Hematopoietic multipotent progenitor cell treated with erythropoietin and hydrocortisone succinate and interleukin-3 and kit ligand, for 8 days (in vitro differentiated cells): ENCODE results near the gene PHF13.
"Not testable (repeated sequence)": the region's sequence is repeated elsewhere in the genome, so short reads cannot be mapped to it uniquely, and the experiment has no call there.

Source experiments
- DNase-seq: peaks from one replicate; pipeline ENCODE4 v3.0.0-alpha.2; 2015

PHF13 gene

GRCh38 chr1:6631058-6631457 is 17.5 kb downstream of the PHF13 start:
- no peak for DNase-seq

DNA sequence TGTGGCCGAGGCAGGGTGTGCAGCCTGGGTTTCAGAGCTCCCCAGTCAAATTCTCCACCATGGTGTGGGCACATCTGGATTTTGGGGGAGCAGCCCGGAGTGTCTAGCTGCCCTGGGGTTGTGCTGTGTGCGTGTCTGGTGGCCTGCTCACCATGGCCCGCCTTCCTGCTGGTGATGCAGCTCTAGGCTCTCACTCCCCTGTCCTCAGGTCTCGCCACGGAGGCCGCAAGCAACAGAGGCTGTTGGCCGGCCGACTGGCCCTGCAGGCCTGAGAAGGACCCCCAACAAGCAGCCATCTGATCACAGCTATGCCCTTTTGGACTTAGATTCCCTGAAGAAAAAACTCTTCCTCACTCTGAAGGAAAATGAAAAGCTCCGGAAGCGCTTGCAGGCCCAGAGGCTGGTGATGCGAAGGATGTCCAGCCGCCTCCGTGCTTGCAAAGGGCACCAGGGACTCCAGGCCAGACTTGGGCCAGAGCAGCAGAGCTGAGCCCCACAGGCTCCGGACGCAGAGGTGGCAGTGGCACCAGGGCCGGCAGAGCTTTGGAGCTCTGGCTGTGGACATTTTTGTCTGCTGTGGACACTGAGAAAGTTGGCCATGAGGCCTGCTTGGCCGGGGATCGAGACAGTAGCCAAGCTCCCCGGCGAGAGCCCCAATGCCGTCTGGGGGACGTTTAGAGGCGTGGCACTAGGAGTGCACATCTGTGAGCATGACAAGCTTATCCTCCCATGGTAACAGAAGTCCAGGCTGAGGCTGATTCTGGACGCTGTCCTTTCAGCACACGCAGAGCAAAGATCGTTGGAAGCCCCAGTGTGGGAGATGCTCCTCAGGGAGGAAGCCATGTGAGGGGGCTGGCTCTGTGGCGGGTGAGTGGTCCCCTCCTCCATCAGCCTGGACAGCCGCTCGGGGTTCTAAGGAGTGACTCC is 19.3 kb downstream of the PHF13 start:
- no peak for DNase-seq

DNA sequence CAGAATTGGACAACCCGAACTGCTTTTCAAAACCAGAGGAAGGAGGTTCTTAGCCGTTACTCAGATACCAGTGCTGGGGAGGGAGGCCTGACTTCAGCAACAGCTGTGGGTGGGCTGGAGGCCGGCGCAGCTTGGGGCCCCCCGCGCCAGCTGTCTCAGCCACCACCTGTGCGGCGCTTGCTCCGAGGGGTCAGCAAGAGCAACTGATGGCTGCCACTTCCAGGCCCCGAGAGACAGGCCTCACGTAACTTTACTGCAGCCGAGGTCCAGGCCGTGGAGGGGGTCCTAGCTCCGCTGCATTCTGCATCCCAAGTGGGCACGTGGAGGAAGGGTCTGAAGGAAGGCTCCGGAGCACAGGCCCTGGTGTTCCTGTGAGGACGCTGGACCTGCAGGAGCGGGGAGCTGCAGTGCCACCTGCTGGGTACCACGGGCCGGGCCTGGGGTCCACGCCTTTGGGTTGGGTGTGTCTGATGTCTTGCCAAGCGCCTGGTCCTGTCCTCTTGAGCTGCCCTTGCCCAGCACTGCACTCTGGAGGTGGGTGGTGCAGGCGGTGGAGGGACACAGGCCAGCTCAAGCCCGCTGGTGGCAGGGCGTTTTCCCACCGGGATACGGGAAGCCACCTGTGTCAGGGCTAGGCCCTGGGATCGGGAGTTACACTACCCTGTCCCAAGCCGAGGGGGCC is 21.0 kb downstream of the PHF13 start:
- peak; percentile 63 for DNase-seq

- DNase-seq, result no peak
These were observed 21.8 kb downstream of the PHF13 start for GRCh38 chr1:6635161-6635909.

DNA sequence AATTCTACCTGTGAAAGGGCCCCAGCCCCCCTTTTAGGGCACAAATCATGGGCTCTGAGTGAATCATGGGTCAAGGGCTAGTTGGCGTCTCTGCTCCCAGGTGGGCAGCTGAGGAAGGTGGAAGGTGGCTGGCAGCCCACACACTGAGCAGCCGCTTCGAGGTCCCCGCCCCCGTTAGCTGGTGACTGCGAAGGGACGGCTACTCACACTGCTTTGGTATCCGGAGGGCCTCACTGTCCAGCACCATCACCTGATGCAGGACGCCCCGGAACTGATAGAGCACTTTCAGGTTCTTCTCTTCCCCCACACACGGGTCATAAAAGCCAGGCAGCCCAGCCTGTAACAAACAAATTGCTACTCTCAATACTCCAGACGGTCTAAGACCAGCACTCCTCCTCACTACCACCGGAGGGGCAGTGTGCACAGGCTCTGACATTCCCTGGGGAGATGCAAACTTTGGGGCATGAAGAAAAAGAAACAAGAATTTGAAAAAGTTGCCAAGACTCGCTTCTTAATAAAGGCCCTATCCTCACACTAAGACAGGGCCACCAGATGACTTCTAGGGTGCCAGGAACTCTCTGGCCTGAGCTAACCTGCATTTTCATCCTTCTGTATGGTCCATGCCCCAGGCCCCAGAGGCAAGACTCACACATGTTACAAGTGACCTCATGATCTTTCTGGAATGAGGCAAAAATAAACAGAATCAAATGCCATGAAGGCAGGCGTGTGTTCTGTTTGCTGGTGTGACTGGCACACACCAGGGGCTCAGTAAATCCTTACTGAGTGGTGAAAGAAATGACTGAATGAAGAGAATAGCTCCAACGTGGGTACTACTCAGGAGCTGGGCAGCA is 22.6 kb downstream of the PHF13 start:
- DNase-seq, result no peak

- not testable (repeated sequence) for DNase-seq
These were observed 23.2 kb downstream of the PHF13 start for GRCh38 chr1:6636778-6637177.

- DNase-seq, result no peak
These were observed 24.2 kb downstream of the PHF13 start for GRCh38 chr1:6637770-6638169.

DNA sequence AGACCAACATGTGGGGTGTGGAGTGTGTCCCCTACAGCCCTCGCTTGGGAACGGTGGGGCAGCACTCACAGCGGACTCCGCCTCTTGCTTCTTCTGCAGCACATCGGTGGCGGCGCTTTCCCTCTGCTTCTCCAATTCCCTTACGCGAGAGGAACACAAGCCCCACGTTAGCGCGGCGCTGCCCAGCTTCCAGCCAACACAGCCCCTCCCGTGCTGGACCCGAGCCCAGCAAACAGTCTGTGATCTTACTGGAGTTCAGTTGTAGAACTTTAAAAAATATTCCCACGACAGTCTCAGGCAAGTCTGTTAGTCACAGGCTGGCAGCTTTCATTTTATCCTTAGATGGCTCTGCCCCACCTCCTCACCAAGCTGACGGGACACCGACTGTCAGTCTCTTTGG is 24.7 kb downstream of the PHF13 start:
- DNase-seq, result no peak

DNA sequence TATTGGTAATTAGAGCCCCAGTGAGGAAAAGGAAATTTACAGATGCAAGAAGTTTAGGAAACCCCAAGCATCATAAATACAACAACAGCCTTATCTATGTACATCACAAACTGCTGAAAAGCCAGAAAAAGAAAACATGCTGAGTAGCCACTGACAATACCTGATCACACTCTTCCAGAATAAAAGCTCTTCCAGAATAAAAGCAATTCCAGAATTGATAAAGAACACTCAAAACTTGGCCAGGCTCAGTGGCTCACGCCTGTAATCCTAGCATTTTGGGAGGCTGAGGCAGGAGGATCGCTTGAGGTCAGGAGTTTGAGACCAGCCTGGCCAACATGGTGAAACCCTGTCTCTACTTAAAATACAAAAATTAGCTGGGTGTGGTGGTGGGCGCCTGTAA is 27.3 kb downstream of the PHF13 start:
- not testable (repeated sequence) for DNase-seq

DNA sequence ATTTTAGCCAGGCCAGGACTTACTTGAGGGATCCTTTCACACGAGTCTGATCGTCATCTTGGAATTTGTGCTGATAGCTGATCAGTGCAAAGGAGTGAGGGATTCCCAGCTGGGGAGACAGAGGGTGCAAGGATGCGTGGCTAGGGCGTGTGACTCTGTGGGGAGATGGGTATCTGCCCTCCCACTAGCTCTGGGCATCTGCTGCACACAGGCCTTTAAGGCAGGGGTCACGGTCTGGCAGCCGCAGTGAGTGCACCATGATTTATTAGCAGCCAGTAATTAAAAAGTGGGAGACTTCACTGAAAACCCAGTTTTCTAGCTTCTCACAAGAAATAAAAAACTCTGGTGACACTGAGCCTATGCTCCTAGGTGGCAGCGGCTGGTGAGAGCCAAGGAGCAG is 31.5 kb downstream of the PHF13 start:
- no peak for DNase-seq

- peak; percentile 59 for DNase-seq
These were observed 33.1 kb downstream of the PHF13 start for GRCh38 chr1:6646499-6647148.

DNA sequence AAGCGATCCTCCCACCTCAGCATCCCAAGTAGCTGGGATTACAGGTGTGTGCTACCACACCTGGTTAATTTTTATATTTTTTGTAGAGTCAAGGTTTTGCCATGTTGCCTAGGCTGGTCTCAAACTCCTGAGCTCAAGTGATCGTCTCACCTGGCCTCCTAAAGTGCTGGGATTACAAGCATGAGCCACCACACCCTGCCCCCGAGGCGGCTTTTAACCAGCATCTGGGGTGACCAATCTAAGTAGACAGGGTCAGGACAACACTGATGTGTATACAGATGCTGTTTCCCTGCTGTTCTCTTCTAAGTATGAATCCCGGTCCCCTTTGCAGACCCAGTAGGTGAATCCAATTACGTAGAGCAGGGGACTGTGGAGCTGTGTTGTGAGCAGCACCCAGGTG is 35.0 kb downstream of the PHF13 start:
- DNase-seq, result no peak

- DNase-seq, result no peak
These were observed 38.4 kb downstream of the PHF13 start for GRCh38 chr1:6651909-6652308.

DNA sequence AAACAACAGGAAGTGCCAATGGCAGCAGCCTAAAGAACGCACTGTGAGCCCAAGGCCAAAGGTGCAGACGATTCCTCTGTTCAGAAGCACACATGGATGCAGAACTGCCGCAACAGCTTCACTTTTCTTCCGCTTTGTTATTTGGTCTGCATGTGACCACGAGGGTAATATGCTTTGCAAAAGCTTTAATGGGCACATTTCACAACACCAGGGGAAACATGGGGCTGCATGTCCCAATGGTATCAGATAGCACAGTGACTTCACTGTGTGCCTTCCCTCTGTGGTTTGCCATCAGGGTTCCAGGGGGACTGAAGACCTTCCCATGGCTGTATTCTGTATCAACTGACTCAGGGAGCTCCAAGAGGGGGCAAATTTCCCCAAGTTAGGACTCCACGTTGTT is 39.5 kb downstream of the PHF13 start:
- no peak for DNase-seq

- DNase-seq, result no peak
These were observed 40.1 kb downstream of the PHF13 start for GRCh38 chr1:6653436-6654290.

GRCh38 chr1:6657138-6657537 is 43.6 kb downstream of the PHF13 start:
- no peak for DNase-seq

DNA sequence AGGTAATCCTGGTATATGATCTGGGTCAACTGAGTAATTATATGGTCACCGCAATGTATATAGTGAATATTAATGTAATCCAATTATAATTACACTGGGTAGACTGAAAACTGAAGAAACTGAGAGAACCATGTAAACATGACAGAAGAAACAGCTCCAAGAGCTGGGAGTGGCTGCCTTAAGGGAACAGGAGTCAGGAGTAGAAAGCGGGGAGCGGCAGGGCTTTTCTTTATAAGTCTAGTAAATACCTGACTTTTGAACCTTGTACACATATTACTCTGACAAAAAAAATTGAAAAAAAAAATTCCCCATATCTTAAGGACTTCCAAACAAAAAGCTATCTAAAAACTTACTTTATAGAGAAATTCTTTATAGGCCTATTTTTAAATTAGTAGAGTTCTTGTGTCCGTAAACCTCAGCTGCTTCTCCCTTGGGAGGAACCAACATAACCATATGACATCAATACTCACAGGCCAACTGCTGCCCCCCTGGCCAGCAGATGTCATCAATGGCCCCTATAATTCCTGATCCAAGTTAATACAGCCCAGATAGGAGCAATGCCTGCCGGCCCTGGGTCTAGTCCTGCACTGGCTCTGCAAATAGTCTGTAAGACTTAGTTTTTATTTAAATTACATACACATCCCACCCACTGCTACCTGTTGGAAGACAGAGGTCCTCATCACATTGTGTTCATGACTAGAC is 45.0 kb downstream of the PHF13 start:
- DNase-seq, result no peak

GRCh38 chr1:6660415-6661049 is 47.0 kb downstream of the PHF13 start:
- no peak for DNase-seq

GRCh38 chr1:6662468-6662867 is 48.9 kb downstream of the PHF13 start:
- not testable (repeated sequence) for DNase-seq

DNA sequence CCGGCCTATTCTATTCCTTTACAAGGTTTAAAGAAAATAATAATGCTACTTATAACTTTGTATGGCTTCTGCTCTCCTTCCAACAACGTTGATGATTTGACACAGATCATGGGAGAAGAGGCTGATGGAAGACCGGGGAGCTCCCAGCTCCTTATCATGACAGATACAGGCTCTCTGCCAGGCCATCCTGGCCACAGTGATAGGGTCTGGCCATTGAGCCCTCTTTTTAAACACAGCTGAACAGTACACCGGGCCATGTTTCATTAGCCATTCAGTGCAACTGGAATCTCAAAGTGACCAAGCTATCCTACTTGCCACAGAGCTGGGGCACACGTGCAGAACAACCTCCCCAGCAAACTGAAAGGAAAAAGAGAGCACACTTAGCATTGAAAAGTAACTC is 53.2 kb downstream of the PHF13 start:
- DNase-seq, result peak; percentile 91
